Vagina (tissue), 2 donors: Measurements from ENCODE around the gene COPA.

Source experiments
- CTCF ChIP-seq, 3 experiments: fragments of 450-650 bp in 2 of 3; fragments of 200-600 bp in 1 of 3; sonication (generic) in 1 of 3; IDR thresholded peaks; one replicate each; pipeline ENCODE4 v1.5.1; 2017 to 2019; ENCODE audit warnings: antibody characterized with exemption in 3 of 3, mild to moderate bottlenecking in 2 of 3, moderate library complexity in 2 of 3
- POLR2A ChIP-seq, 2 donors: fragments of 450-650 bp; IDR thresholded peaks; one replicate each; pipeline ENCODE4 v1.6.1; 2017; ENCODE audit warnings: antibody characterized with exemption in 2 of 2, mild to moderate bottlenecking in 2 of 2, moderate library complexity in 2 of 2
- POLR2AphosphoS5 ChIP-seq, 2 donors: sonication (generic); formaldehyde crosslinking; IDR thresholded peaks; one replicate each; pipeline ENCODE4 v1.9.0; 2017; ENCODE audit warnings: antibody characterized with exemption in 2 of 2, mild to moderate bottlenecking in 2 of 2, low read depth in 1 of 2; ENCODE audit not compliant: insufficient read depth in 1 of 2

GRCh38 chr1:160247053-160247452 lies 96.0 kb downstream of the COPA start:
- TF ChIP-seq POLR2A (IDR thresholded peaks at IDR 0.05) (no peak), CTCF (IDR thresholded peaks at IDR 0.05) (no peak), POLR2AphosphoS5 (IDR thresholded peaks at IDR 0.05; ENCODE audit: insufficient read depth in 1 of 2, low read depth in 1 of 2) (no peak)
